SK-N-SH (cell line): ENCODE data around the gene SSUH2. TPM values are rescaled to one million over a fixed set of nuclear protein-coding genes. Genes with fewer than 3 reads are reported as not detected.

ENCODE experiments used
- CTCF ChIA-PET: fragments of 300-600, 350-600 bp; formaldehyde crosslinking; extraction: SDS; loops from one replicate; lab custom pipeline; 2021; lab: Yijun Ruan, JAX
- POLR2A ChIA-PET: fragments of 350-600 bp; sonication (Branson Sonifier 250); formaldehyde crosslinking; extraction: SDS; loops from one replicate; lab custom pipeline; 2020; ENCODE audit warnings: antibody characterized with exemption, inconsistent platforms; lab: Yijun Ruan, JAX
- DNase-seq: peaks from one replicate; pipeline ENCODE4 v3.0.0; 2012
- H2AFZ ChIP-seq: fragments of 200-600 bp; sonication (generic); 2 replicates; pipeline ENCODE4 v1.8.1; 2016; ENCODE audit warnings: antibody characterized with exemption, mild to moderate bottlenecking, low read depth
- H3F3A ChIP-seq: fragments of 200-600 bp; sonication (generic); replicated peaks from 2 replicates; pipeline ENCODE3; 2016; ENCODE audit warnings: antibody characterized with exemption, mild to moderate bottlenecking; ENCODE audit not compliant: insufficient read depth
- H3K27ac ChIP-seq, 2 experiments: fragments of 200-500 bp in 1 of 2; fragments of 200-600 bp in 1 of 2; sonication (Bioruptor generic) in 1 of 2; sonication (generic), shearing (Covaris generic) in 1 of 2; 2 replicates each; pipeline versions ENCODE4 v1.5.1 to v1.6.1; 2014 to 2016; ENCODE audit warnings: low read depth in 2 of 2, inconsistent platforms in 1 of 2, low read length in 1 of 2, mild to moderate bottlenecking in 1 of 2, mixed read lengths in 1 of 2
- H3K27me3 ChIP-seq: fragments of 200-600 bp; sonication (generic), shearing (Covaris generic); 2 replicates; pipeline ENCODE4 v1.6.1; 2016; ENCODE audit warnings: mixed run types; ENCODE audit not compliant: insufficient read depth
- H3K36me3 ChIP-seq, 2 experiments: fragments of 200-500 bp in 1 of 2; fragments of 200-600 bp in 1 of 2; sonication (Bioruptor generic) in 1 of 2; sonication (generic) in 1 of 2; replicated peaks in 1 of 2; 2 replicates each; pipeline versions ENCODE3 to v1.5.1; 2014 to 2016; ENCODE audit warnings: low read length in 1 of 2, mild to moderate bottlenecking in 1 of 2; ENCODE audit not compliant: insufficient read depth in 2 of 2, control insufficient read depth in 1 of 2
- H3K4me1 ChIP-seq, 2 experiments: fragments of 200-500 bp in 1 of 2; fragments of 200-600 bp in 1 of 2; sonication (Bioruptor generic) in 1 of 2; sonication (generic), shearing (Covaris generic) in 1 of 2; 2 replicates each; pipeline versions ENCODE4 v1.5.1 to v1.6.1; 2014 to 2016; ENCODE audit warnings: low read depth in 1 of 2, low read length in 1 of 2, mixed run types in 1 of 2; ENCODE audit not compliant: insufficient read depth in 2 of 2, control insufficient read depth in 1 of 2
- H3K4me2 ChIP-seq: fragments of 200-600 bp; sonication (generic), shearing (Covaris generic); 2 replicates; pipeline ENCODE4 v1.6.1; 2017; ENCODE audit warnings: mixed run types
- H3K4me3 ChIP-seq, 2 experiments: fragments of 200-500 bp in 1 of 2; fragments of 200-600 bp in 1 of 2; sonication (Bioruptor generic) in 1 of 2; sonication (generic), shearing (Covaris generic) in 1 of 2; 2 replicates each; pipeline versions ENCODE4 v1.5.1 to v1.8.1; 2014 to 2016; ENCODE audit warnings: low read depth in 2 of 2, inconsistent platforms in 1 of 2, low read length in 1 of 2, mild to moderate bottlenecking in 1 of 2, mixed read lengths in 1 of 2, moderate library complexity in 1 of 2
- H3K79me2 ChIP-seq: fragments of 200-600 bp; sonication (generic); 2 replicates; pipeline ENCODE4 v1.8.1; 2017; ENCODE audit warnings: mild to moderate bottlenecking; ENCODE audit not compliant: insufficient read depth
- H3K9ac ChIP-seq: fragments of 200-600 bp; sonication (generic); 2 replicates; pipeline ENCODE4 v1.6.1; 2017; ENCODE audit warnings: mixed run types
- H3K9me2 ChIP-seq: fragments of 200-600 bp; sonication (generic); 2 replicates; pipeline ENCODE4 v1.6.1; 2017; ENCODE audit warnings: mixed run types
- H3K9me3 ChIP-seq: fragments of 200-600 bp; sonication (generic); 2 replicates; pipeline ENCODE4 v1.6.1; 2017; ENCODE audit warnings: mixed run types, mild to moderate bottlenecking, moderate library complexity
- H4K20me1 ChIP-seq: fragments of 200-600 bp; sonication (generic); 2 replicates; pipeline ENCODE4 v1.6.1; 2017; ENCODE audit warnings: mild to moderate bottlenecking, mixed run types; ENCODE audit not compliant: insufficient read depth
- CHD2 ChIP-seq: fragments of 150-350 bp; IDR thresholded peaks from 2 replicates; pipeline ENCODE4 v1.6.1; 2018; ENCODE audit warnings: low read length; ENCODE audit not compliant: partially characterized antibody
- EZH2phosphoT487 ChIP-seq: fragments of 200-600 bp; sonication (generic); IDR thresholded peaks from 2 replicates; pipeline ENCODE4 v1.6.1; 2017; ENCODE audit warnings: low read depth, mixed run types, mild to moderate bottlenecking, antibody characterized with exemption, moderate library complexity, borderline replicate concordance
- FOSL2 ChIP-seq: IDR thresholded peaks from 2 replicates; pipeline ENCODE4 v1.4.0; 2012; ENCODE audit warnings: low read depth, mild to moderate bottlenecking, moderate library complexity, borderline replicate concordance
- FOXJ3 ChIP-seq: sonication (generic); formaldehyde crosslinking; IDR thresholded peaks from 2 replicates; pipeline ENCODE4 v1.5.1; 2020; ENCODE audit warnings: mild to moderate bottlenecking, missing genetic modification reagents
- GATA2 ChIP-seq: sonication (generic); formaldehyde crosslinking; IDR thresholded peaks from 2 replicates; pipeline ENCODE4 v1.5.0; 2020; ENCODE audit warnings: mild to moderate bottlenecking, missing genetic modification reagents
- MEF2A ChIP-seq: IDR thresholded peaks from 2 replicates; pipeline ENCODE4 v1.4.0; 2012; ENCODE audit warnings: low read depth, borderline replicate concordance
- NFIC ChIP-seq: IDR thresholded peaks from 2 replicates; pipeline ENCODE4 v1.4.0; 2012; ENCODE audit warnings: borderline replicate concordance
- NRF1 ChIP-seq: IDR thresholded peaks from 2 replicates; pipeline ENCODE4 v1.6.1; 2012; ENCODE audit warnings: low read depth, mild to moderate bottlenecking, low read length
- RCOR1 ChIP-seq: fragments of 150-350 bp; IDR thresholded peaks from 2 replicates; pipeline ENCODE4 v1.6.1; 2017; ENCODE audit warnings: antibody characterized with exemption, low read length
- RXRA ChIP-seq: IDR thresholded peaks from 2 replicates; pipeline ENCODE4 v1.4.0; 2012; ENCODE audit warnings: low read depth, mild to moderate bottlenecking, borderline replicate concordance
- YY1 ChIP-seq: IDR thresholded peaks from 2 replicates; pipeline ENCODE4 v1.4.0; 2012; ENCODE audit warnings: low read depth, mild to moderate bottlenecking
- WGBS: methylation state at CpG from one replicate; pipeline ENCODE4 v1.1.6; 2017; ENCODE audit warnings: low lambda C conversion rate; 5-methylcytosine and 5-hydroxymethylcytosine counted together
- polyA plus RNA-seq, 3 experiments: library from polyadenylated mRNA; depleted of rRNA; stranded (reverse); fragments of >200 nt; gene quantifications; 2 replicates each; pipeline ENCODE4 v1.2.3, GENCODE V29; 2012
- TF ChIP-seq, protein P1 (sequence below): IDR thresholded peaks from 2 replicates; pipeline ENCODE4 v1.4.0; 2012; ENCODE audit warnings: low read depth, borderline replicate concordance
- TF ChIP-seq, protein P2 (sequence below): fragments of 150-350 bp; IDR thresholded peaks from 2 replicates; pipeline ENCODE4 v1.6.1; 2017; ENCODE audit warnings: antibody characterized with exemption, low read length, low read depth, borderline replicate concordance

The SSUH2 gene
- polyA plus RNA-seq, 1 of the 3 experiments (the other 2 are of a cell fraction) = 0.18 TPM

DNA sequence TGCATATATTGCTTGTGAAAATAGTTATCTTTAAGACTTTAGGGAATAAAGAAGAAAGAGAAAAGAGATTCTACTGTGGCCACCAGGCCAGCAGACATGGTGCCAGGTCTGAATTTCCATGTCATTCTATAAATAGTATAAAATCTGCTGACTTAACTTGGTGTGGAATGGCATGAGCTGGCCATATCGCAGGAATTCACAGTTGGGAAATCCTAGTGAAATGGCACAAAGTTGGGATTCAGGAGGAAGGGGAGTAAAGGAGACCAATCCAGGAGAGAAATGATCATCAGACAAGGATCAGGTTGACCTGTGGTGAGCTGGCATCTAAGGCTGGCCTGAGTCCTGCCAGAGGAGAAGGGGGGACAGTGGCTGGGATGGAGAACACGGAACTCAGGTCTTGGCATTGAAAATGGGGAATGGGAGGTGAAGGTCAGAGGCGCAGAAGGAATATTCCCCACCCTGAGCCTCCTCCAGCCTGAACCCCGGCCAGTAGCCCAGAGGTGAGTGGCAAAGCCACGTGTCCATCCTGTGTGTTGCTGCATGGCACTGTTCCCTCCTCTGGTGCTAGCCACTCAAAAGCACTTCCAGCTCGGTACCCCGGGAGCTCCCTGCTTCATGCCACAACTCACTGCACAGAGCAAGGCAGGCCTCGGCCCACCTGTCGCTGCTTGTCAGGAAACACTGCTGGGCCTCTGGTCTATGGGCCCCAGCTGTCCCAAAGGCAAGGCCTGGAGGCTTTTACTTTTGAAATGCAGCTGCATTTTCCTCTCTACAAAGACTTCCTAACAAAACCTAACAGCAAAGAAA lies 51.4 kb downstream of the SSUH2 start (continued):
- TF ChIP-seq, protein P1, sequence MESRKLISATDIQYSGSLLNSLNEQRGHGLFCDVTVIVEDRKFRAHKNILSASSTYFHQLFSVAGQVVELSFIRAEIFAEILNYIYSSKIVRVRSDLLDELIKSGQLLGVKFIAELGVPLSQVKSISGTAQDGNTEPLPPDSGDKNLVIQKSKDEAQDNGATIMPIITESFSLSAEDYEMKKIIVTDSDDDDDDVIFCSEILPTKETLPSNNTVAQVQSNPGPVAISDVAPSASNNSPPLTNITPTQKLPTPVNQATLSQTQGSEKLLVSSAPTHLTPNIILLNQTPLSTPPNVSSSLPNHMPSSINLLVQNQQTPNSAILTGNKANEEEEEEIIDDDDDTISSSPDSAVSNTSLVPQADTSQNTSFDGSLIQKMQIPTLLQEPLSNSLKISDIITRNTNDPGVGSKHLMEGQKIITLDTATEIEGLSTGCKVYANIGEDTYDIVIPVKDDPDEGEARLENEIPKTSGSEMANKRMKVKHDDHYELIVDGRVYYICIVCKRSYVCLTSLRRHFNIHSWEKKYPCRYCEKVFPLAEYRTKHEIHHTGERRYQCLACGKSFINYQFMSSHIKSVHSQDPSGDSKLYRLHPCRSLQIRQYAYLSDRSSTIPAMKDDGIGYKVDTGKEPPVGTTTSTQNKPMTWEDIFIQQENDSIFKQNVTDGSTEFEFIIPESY = no peak

DNA sequence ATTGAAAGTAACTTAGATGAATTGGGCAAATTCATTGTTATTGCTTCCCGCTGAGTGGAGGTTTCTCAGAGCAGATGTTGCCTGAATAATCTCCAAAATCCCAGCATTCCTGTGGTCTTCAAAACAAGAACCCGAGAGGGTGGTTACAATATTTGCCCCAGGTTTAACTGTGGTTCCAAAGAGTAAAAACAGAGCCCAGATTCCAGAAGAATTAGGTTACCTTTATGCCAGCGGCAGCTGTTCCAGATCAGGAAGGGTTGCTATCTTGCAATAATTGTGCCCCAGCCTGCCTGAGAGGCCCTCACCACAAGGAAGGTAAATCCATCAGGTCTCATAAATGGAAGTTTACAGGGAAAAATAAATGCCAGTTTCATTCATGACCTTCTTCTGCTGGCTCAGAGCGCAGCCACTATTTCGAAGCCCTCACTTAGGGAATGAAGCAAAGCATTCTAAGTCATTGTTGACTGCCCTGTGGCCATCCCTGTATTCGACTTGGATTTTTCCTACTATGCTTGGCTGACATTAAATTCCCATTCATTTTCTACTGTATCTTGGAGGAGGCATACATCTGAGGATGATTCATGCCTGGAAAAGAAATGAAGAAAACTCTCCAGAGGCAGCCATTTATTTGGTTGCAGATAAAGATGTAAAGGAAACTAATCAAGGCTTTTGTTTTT lies 54.6 kb downstream of the SSUH2 start:
- no peak for DNase-seq
- WGBS = 77% methylated on average over 6 of the region's 6 CpGs
- H3K4me2 ChIP-seq = no peak overlapping the region
- H3K9me3 ChIP-seq = no peaks in the 10 kb centered on the region
- ChIA-PET POLR2A (no interaction called here), CTCF (interaction anchor here (1.0 kb wide), 1 partner anchor 17 kb away, joined by 4 read pairs; no protein-coding TSS in a partner anchor)
- H3F3A ChIP-seq = no peaks in the 10 kb centered on the region
- no peaks in the 10 kb centered on the region for H4K20me1 ChIP-seq
- H3K36me3 ChIP-seq = no peaks in the 10 kb centered on the region
- peaks cover 0 to 4% of the 10 kb centered on the region in 2 experiments; a peak in 1 of 4 replicates for H3K4me1 ChIP-seq
- H3K9me2 ChIP-seq = no peaks in the 10 kb centered on the region
- no peaks in the 10 kb centered on the region for H3K79me2 ChIP-seq
- H3K4me3 ChIP-seq = no peak overlapping the region
- H3K27ac ChIP-seq = no peak overlapping the region
- H2AFZ ChIP-seq = no peak overlapping the region
- no peak for TF ChIP-seq NRF1
- TF ChIP-seq GATA2 (CRISPR knock-in tag) = no peak
- TF ChIP-seq, all 33 proteins: peak for 0
- no peaks in the 10 kb centered on the region for H3K27me3 ChIP-seq
- H3K9ac ChIP-seq = no peak overlapping the region

DNA sequence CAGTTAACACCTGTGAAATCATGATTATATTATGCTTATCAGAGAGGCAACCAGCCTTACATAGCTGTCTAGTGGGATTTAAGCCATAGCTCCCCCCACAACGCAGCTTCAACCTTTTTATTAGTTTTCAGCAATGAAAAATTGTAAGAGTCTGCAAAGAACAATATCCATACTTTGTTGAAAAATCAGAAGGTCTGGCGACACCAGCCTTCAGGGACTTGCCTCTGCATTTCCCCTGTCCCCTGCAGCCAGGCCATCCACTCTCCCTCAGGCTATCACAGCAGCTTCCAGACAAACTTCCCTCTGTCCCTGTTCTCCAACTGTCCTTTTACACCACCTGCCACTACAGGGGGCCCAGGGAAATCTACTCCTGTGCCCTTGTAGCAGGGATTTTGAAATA lies 59.9 kb downstream of the SSUH2 start:
- Histone ChIP-seq H3K9me2 (no peaks in the 10 kb centered on the region), H3K4me2 (no peak overlapping the region), H3K9ac (no peak overlapping the region), H3F3A (no peaks in the 10 kb centered on the region), H3K27ac (no peak overlapping the region; a peak in 1 of 4 replicates), H3K9me3 (no peaks in the 10 kb centered on the region), H3K27me3 (no peaks in the 10 kb centered on the region), H3K4me1 (peaks cover 0 to 2% of the 10 kb centered on the region in 2 experiments; a peak in 1 of 4 replicates), H3K79me2 (no peaks in the 10 kb centered on the region), H3K4me3 (no peak overlapping the region), H3K36me3 (no peaks in the 10 kb centered on the region), H2AFZ (no peak overlapping the region), H4K20me1 (no peaks in the 10 kb centered on the region)
- 54% methylated on average over 2 of the region's 2 CpGs for WGBS
- ChIA-PET POLR2A (no interaction called here), CTCF (interaction anchor here (0.8 to 1.2 kb wide), 2 partner anchors 10 to 16 kb away, joined by 3 read pairs; no protein-coding TSS in a partner anchor)
- no peak for TF ChIP-seq EZH2phosphoT487
- no peak for TF ChIP-seq NFIC
- TF ChIP-seq CHD2 = no peak
- no peak for TF ChIP-seq RXRA
- no peak for TF ChIP-seq RCOR1
- no peak for TF ChIP-seq YY1
- TF ChIP-seq, protein P2, sequence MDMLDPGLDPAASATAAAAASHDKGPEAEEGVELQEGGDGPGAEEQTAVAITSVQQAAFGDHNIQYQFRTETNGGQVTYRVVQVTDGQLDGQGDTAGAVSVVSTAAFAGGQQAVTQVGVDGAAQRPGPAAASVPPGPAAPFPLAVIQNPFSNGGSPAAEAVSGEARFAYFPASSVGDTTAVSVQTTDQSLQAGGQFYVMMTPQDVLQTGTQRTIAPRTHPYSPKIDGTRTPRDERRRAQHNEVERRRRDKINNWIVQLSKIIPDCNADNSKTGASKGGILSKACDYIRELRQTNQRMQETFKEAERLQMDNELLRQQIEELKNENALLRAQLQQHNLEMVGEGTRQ = no peak
- no peak for TF ChIP-seq FOXJ3 (CRISPR knock-in tag)
- no peak for TF ChIP-seq FOSL2
- TF ChIP-seq MEF2A = no peak
- DNase-seq = no peak
